ENCODE measurements around the gene PNMA8C.

Gene PNMA8C

GRCh38 chr19:46381346-46381745 is 47.4 kb downstream of the PNMA8C start:
- TF ChIP-seq ELK4 (IDR thresholded peaks at IDR 0.05; ENCODE audit: borderline replicate concordance, low read depth, low read length), result no peak
- TF ChIP-seq ZNF433 (tag by site-specific recombination; IDR thresholded peaks at IDR 0.05; ENCODE audit: low read depth), result no peak
- TF ChIP-seq ZNF548 (tag by site-specific recombination; IDR thresholded peaks at IDR 0.05), result no peak
- no peak for TF ChIP-seq ZNF701 (tag by site-specific recombination; IDR thresholded peaks at IDR 0.05)
- TF ChIP-seq ZNF24 (tag by site-specific recombination; IDR thresholded peaks at IDR 0.05), result no peak
- TF ChIP-seq ZNF558 (tag by site-specific recombination; IDR thresholded peaks at IDR 0.05), result no peak
- no peak for TF ChIP-seq RBAK (tag by site-specific recombination; IDR thresholded peaks at IDR 0.05)
- no peak for TF ChIP-seq TCF7L2 (IDR thresholded peaks at IDR 0.05; ENCODE audit: borderline replicate concordance, low read depth, low read length)
- no peak for TF ChIP-seq PBX3 (CRISPR knock-in tag; IDR thresholded peaks at IDR 0.05)
- TF ChIP-seq ZNF23 (tag by site-specific recombination; IDR thresholded peaks at IDR 0.05; ENCODE audit: borderline replicate concordance), result no peak
- TF ChIP-seq ZBTB10 (tag by site-specific recombination; IDR thresholded peaks at IDR 0.05), result no peak
- TF ChIP-seq EGR2 (tag by site-specific recombination; IDR thresholded peaks at IDR 0.05; ENCODE audit: low read depth), result no peak
- no peak for TF ChIP-seq REST (tag by site-specific recombination; IDR thresholded peaks at IDR 0.05)
- H3K4me3 ChIP-seq (ENCODE audit: low read depth, low read length), result no peak overlapping the region
- CTCF ChIA-PET, result interaction anchor here (0.7 to 1.7 kb wide), 5 partner anchors 14 to 156 kb away, joined by 3 to 9 read pairs (median 5); no protein-coding TSS in a partner anchor
- H3K27ac ChIP-seq (ENCODE audit: extremely low read depth, low read depth, low read length), result no peak overlapping the region
- H3K9me3 ChIP-seq (ENCODE audit: control insufficient read depth, insufficient read depth, low read depth, low read length), result no peaks in the 10 kb centered on the region
- peaks cover 81 to 91% of the 10 kb centered on the region in 2 experiments for H3K36me3 ChIP-seq (ENCODE audit: control insufficient read depth in 2 of 2, insufficient read depth in 1 of 2, low read length in 2 of 2)
- POLR2A ChIA-PET, result no interaction called here
- H3K4me1 ChIP-seq (ENCODE audit: control insufficient read depth, insufficient read depth, low read length), result no peaks in the 10 kb centered on the region

GRCh38 chr19:46380690-46381089 is 48.0 kb downstream of the PNMA8C start:
- no peak overlapping the region for H3K27ac ChIP-seq (ENCODE audit: extremely low read depth, low read depth, low read length)

More at GRCh38 chr19:46380690-46381089, 48.0 kb downstream of the PNMA8C start:
- no peak overlapping the region for H3K4me3 ChIP-seq (ENCODE audit: low read depth, low read length)
- CTCF ChIA-PET, result interaction anchor here (0.7 to 1.7 kb wide), 5 partner anchors 15 to 157 kb away, joined by 3 to 9 read pairs (median 5); no protein-coding TSS in a partner anchor
- TF ChIP-seq ZNF558 (tag by site-specific recombination; IDR thresholded peaks at IDR 0.05) (peak; percentile 99), ZNF362 (tag by site-specific recombination; IDR thresholded peaks at IDR 0.05) (no peak), ZNF843 (tag by site-specific recombination; IDR thresholded peaks at IDR 0.05) (no peak), ZFP41 (tag by site-specific recombination; IDR thresholded peaks at IDR 0.05; ENCODE audit: borderline replicate concordance) (no peak), ZNF280D (tag by site-specific recombination; IDR thresholded peaks at IDR 0.05) (no peak)
- H3K9me3 ChIP-seq (ENCODE audit: control insufficient read depth, insufficient read depth, low read depth, low read length), result no peaks in the 10 kb centered on the region
- H3K36me3 ChIP-seq (ENCODE audit: control insufficient read depth in 2 of 2, insufficient read depth in 1 of 2, low read length in 2 of 2), result peaks cover 83 to 91% of the 10 kb centered on the region in 2 experiments
- H3K4me1 ChIP-seq (ENCODE audit: control insufficient read depth, insufficient read depth, low read length), result no peaks in the 10 kb centered on the region
- POLR2A ChIA-PET, result no interaction called here

Data from HEK293 (cell line).